ENCODE results near the gene ARID5B.

Gene ARID5B

DNA sequence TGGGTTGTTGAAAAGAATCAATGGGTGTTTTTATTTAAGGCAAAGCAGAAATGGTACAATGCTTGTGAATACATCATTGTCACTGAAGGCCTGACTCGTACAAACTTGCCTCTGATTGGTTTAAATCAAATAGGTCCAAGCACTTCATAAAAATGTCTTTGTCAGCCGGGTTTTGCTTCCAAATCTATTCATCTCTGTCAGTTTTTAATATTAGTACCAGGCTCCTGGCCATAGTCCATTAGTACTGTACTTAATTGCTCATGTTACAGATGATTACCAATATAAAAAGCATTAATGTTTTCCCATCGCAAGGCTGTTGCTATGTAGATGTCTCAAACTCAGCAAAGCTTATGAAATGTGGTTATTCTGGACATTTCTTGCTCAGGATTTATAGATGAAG, 171.9 kb downstream of the ARID5B start:
- no peak for DNase-seq (ENCODE audit: extremely low read depth, low read depth)
- TF ChIP-seq, protein P1, sequence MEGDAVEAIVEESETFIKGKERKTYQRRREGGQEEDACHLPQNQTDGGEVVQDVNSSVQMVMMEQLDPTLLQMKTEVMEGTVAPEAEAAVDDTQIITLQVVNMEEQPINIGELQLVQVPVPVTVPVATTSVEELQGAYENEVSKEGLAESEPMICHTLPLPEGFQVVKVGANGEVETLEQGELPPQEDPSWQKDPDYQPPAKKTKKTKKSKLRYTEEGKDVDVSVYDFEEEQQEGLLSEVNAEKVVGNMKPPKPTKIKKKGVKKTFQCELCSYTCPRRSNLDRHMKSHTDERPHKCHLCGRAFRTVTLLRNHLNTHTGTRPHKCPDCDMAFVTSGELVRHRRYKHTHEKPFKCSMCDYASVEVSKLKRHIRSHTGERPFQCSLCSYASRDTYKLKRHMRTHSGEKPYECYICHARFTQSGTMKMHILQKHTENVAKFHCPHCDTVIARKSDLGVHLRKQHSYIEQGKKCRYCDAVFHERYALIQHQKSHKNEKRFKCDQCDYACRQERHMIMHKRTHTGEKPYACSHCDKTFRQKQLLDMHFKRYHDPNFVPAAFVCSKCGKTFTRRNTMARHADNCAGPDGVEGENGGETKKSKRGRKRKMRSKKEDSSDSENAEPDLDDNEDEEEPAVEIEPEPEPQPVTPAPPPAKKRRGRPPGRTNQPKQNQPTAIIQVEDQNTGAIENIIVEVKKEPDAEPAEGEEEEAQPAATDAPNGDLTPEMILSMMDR (IDR thresholded peaks at IDR 0.05; ENCODE audit: low read depth, low read length) = no peak

DNA sequence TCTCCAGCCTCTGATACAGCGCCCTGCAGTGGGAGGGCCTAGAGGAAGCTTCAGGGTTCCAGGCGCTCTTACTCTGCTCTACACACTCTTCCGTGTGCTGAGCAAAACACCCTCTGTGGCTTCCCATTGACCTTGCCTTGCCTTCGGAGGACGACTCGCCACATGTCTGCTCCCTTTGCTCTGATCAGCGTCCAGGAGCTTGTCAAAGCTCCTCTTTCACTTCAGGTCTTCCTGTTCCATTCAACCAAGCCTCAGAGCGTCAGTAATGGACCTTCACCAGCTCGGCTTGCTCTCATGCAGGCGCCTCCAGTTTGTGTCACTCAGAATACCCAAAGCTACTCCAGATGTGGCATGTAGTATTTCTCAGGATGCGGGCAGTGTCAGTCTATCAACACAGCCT, 173.9 kb downstream of the ARID5B start:
- TF ChIP-seq, protein P1 (IDR thresholded peaks at IDR 0.05; ENCODE audit: low read depth, low read length) = no peak
- DNase-seq (ENCODE audit: extremely low read depth, low read depth) = no peak

DNA sequence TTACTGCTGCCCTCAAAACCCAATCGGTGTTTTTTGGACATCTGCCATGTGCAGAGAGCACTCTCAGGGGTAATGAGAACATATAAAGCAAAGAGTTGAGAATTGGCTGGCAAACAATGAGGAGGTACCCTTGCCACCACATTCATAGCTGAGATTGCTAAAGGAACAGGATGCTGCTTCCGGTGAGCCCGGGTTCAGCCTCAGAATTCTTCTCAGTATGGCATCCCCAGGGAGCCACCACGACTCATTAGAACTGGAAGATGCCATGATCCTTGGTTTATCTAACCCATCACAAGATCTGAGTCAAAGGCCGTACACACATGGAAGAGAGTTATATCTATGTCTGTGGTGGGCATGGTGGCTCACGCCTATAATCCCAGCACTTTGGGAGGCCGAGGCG, 174.4 kb downstream of the ARID5B start:
- TF ChIP-seq, protein P1 (IDR thresholded peaks at IDR 0.05; ENCODE audit: low read depth, low read length) = no peak
- DNase-seq (ENCODE audit: extremely low read depth, low read depth) = no peak

DNA sequence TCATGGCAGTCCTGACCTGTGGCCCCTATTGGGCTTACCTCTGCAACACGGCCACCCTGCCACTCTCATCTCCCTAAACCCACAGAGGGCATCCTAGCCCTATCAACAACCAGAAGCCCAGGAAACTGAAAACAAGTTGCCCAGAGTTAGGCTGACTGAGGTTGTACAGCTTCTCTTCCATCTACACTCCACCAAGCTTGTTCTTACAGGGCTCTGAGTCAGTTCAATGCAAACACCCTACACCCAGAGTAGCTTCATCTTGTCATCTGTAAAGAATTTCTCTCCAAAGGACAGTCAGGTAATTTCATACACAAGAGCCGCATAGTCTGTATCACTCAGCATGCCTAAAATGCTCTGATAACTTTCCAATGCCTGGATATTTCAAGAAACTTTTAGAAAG, 175.4 kb downstream of the ARID5B start:
- DNase-seq (ENCODE audit: extremely low read depth, low read depth) = no peak
- TF ChIP-seq, protein P1 (IDR thresholded peaks at IDR 0.05; ENCODE audit: low read depth, low read length) = no peak

DNA sequence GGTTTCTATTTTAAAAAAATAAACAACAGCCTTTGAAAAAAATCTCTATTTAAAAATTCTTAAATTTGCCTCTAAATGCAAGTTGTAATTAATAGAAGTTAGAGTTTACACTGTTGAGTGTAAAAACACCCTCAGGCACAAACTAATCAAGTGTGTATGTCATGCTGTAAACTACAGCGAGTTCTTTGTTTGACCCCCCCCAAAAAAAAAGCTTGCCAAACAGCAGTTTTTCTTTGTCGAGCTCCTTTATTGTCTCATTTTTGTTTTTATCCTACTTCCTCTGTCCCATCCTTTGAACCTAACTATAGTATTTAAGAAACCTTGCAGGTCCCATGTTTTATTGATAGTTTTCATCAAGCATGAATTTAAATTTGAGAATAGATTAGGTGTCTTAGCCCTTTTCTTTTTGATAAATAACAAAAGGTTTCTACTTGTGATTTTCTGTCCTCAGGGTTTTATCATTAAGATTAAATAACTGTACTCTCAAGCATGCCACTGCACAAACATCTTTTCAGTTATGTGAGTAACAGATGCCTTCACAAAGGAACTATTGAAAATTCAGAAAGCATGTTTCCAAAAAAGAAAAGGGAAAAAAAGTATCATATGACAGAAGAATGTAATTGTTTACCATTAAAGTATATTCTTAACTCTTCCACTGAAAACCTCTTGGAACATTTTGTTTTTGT, 176.0 kb downstream of the ARID5B start:
- no peak for DNase-seq (ENCODE audit: extremely low read depth, low read depth)
- TF ChIP-seq, protein P1 (IDR thresholded peaks at IDR 0.05; ENCODE audit: low read depth, low read length) = no peak

DNA sequence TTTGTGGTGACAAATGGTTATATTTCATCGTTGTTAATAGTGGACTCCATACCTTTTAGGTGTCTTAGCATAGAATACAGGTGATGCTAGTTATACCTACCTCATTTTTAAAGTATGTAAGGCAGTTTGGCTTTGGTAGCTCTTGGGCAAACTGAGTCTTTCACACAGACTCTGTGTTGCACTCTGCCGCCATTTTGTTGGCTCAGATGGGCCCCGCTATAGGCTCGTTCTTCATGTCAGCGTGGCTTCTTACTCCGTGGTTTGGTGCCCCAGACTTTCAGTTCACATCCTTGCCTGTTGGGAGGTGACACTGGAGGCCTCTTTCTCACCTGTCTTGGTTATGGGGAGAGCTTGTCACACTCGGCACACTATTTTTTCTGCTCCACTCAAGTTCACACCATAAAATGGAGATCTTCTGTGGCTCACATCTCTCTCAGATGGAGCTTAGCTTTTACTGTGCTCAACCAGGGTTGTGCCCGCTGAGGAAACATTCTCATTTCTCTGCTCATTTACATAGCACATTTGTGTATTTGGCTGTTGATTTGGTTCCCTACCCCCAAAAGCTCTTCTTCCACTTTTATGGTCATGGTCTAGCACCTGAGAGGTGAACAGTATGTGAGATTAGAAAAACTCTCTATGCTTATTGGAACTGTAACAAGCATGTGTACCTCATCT, 178.5 kb downstream of the ARID5B start:
- TF ChIP-seq, protein P1 (IDR thresholded peaks at IDR 0.05; ENCODE audit: low read depth, low read length) = no peak
- DNase-seq (ENCODE audit: extremely low read depth, low read depth) = no peak

DNA sequence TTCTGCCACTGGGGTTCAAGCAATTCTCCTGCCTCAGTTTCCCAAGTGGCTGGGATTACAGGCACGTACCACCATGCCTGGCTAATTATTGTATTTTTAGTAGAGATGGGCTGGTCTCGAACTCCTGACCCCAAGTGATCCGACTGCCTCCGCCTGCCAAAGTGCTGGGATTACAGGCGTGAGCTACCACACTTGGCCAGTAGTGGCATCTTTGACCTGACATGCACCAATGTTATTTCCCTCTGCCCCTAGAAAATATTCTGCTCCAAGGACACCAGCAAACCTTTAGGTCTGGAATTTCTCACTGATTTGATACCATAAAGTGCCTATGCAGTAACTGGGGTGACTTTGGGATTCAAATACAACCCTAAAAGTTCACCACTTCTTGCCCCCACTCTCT, 179.4 kb downstream of the ARID5B start:
- TF ChIP-seq, protein P1 (IDR thresholded peaks at IDR 0.05; ENCODE audit: low read depth, low read length) = no peak
- no peak for DNase-seq (ENCODE audit: extremely low read depth, low read depth)
